T-helper 2 cell treated with Interferon-gamma antibody and Interleukin-4, amounts not matched to agents 100 ng/mL and 5 ng/mL, for 36 hours (primary cell): ENCODE measurements around the gene CALM3. TPM values are rescaled to one million over a fixed set of nuclear protein-coding genes. Genes with fewer than 3 reads are reported as not detected.
"Not testable (repeated sequence)": the region's sequence is repeated elsewhere in the genome, so short reads cannot be mapped to it uniquely, and the experiment has no call there.

ENCODE experiments used
- intact Hi-C: fragments of 100-400 bp; cut with micrococcal nuclease; formaldehyde crosslinking; loops from one replicate; pipeline ENCODE4 v1.15.1; 2023
- total RNA-seq: library from RNA; stranded (reverse); gene quantifications from 2 replicates; pipeline ENCODE4 v1.2.3, GENCODE V29; 2022

Gene CALM3
- total RNA-seq, 1 donor from 2014 or later, result 523 TPM

DNA sequence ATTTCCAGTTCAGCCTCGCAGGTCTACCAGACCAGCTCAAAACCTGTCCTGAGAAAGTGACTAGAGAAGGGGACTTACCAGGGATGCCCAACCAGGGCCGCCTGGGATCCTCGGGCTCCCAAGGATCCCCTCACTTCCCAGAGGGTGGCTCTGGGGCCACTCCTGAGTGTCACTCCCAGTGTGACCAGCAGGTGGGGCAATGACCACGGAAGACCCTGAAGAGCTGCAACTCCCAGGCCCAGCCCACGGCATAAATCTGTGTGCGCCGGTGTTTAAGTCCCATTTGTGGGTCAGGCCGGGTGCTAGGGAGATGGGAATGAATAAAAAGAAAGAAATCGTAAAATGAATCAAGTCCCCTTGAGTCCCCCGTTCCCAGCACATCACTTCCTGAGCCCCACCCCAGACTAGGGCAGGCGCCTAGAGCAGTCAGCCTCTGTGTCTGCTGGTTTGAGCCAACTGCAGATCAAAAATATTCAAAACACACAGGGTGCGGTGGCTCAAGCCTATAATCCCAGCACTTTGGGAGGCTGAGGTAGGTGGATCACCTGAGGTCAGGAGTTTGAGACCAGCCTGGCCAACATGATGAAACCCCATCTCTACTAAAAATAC is 13.1 kb downstream of the CALM3 start:
- intact Hi-C loops, result loop anchor here (1.0 to 5.0 kb wide), 2 partner anchors 48 to 103 kb away; partner anchors contain the start of gene PRKD2

DNA sequence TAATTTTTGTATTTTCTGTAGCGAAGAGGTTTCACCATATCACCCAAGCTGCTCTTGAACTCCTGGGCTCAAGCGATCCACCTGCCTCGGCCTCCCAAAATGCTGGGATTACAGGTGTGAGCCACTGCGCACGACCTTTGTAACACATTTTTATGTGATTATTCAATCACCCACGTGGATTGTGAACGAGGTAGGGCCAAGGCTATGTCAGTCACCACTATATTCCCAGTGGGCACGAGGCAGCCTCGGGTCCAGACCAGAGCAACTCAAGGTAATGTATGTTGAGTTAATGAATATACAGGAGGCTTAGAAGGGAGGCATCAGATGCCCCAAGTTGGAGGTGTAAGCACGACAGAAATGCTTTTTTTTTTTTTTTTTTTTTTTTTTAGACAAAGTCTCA is 14.8 kb downstream of the CALM3 start:
- intact Hi-C loops, result loop anchor here (2.0 kb wide), 1 partner anchor 19 kb away; no protein-coding TSS in a partner anchor

- intact Hi-C loops, result loop anchor here (2.0 kb wide), 1 partner anchor 18 kb away; no protein-coding TSS in a partner anchor
These were observed 15.6 kb downstream of the CALM3 start for GRCh38 chr19:46616631-46617322.

DNA sequence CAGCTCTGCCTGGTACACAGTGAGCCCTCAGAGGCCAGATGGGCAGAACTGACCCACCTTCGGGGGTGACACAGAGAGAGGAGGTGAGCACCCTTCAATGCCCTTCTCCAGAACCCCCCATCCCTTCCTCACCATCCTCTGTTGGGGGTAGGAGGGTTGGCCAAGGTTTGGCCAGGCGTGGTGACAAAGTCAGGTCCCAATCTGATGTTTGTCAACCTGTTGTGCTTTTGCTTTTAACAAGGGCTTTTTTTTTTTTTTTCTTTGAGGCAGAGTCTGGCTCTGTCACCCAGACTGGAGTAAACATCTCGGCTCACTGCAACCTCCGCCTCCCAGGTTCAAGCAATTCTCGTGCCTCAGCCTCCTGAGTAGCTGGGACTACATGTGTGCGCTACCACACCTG is 16.5 kb downstream of the CALM3 start:
- intact Hi-C loops, result loop anchor here (2.0 kb wide), 1 partner anchor 17 kb away; no protein-coding TSS in a partner anchor

DNA sequence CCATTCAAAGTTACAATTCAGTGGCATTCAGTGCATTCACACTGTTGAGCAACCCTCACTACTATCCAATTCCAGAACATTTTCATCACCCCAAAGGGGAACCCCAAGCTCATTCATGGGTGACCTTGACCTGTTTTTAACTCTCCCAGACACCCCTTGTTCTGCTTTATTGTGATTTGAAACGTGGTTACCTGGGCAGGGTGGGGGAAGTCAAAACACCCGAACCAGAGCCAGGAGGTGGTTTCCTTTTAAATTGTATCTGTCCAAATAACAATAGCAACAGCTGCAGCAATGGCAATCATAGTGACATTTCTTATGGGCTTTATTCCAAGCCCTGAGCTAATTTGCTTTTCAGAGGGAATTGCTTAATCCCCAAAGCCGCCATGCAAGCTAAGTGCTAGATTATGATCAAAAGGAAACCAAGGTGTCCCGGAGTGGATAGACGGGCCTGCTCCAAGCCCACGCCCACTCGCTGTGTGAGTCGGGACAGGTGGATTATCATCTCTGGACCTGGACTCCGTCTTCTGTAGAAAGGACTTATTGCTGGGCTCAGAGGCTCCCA is 17.6 kb downstream of the CALM3 start:
- intact Hi-C loops, result no loop called here

GRCh38 chr19:46620267-46620666 is 19.1 kb downstream of the CALM3 start:
- intact Hi-C loops, result no loop called here

DNA sequence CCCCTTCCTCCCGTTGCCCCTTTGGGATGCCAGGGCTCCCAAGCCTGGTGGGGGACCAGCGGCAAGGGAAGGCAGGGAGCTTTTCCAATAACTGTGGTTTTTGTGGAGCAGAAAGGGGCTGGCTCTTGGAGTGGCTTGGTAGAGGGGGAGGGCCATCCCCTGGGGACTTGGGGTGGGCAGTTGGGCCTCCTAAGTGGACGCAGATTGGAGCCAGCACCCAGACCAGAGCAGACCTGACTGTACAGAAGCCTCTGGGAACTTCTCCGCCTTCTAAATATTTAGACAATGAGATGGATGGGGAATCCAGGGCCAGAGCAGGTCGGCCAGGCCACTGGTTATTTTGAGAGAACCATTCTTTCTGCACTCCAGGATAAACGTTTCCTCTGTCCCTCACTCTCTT is 19.6 kb downstream of the CALM3 start:
- intact Hi-C loops, result no loop called here

- intact Hi-C loops, result no loop called here
These were observed 20.3 kb downstream of the CALM3 start for GRCh38 chr19:46621191-46622117.

- intact Hi-C loops, result no loop called here
These were observed 21.0 kb downstream of the CALM3 start for GRCh38 chr19:46622118-46622446.

DNA sequence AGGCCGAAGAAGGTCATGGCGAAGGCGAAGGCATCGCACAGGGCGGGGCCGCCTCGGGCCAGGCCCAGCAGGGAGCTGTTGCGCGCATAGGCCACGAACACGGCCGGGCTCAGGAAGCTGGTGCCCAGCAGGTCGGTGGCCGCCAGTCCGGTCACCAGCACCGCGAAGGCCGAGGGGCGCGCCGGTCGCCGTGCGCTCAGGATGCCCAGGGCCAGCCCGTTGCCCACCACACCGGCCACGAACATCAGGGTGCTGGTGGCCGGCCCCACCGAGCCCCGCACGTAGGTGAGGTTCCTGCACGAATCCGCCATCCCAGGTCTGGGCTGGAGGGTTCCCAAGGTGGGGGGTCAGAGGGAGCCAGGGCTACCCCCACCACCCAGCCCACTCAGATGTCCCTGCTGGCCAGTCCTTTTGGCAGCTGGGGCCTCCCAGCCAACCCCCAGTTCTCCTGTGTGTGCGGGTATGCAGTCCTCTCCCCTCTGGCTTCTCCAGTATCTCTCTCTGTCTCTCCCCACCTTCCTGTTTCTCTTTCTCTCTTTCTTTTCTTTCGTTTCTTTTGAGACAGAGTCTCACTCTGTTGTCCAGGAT is 22.9 kb downstream of the CALM3 start:
- intact Hi-C loops, result no loop called here

DNA sequence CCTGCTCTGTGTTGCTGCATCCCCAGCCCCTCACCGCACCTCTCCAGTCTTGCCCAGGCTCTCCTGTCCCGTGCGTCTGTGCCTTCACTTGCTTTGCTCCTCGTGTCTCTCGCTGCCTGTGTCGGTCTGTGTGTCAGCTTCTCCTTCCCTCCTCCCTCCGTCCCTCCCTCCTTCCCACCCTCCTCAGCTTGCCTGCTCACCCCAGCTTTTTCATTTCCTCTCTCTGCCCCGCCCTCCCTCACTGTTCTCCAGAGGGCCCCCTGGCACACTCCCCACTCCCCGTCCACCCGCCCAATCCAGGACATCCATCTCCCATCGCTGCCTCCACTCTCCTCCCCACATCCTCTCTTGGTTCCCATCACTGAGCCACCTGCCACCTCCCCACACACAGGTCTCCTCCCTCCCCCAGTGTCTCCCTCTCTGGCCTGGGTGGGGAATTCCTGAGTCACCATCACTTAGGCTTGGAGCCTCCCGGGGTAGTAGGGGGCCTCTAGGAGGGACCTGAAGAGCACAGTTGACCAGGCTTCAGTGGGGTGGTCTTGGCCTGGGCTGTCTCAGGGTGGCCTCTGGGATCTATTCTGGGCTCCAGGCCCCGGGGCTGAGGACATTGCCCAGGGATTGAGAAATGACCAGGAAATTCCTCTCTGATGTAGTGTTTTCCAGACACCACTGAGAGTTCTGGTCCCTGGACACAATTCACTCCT is 24.0 kb downstream of the CALM3 start, which contains the start of gene PTGIR:
PTGIR (minus strand) TSS at position 132 of the 704 bp plus-strand sequence. CDS start 864 bp downstream, outside the sequence.
- intact Hi-C loops, result no loop called here

DNA sequence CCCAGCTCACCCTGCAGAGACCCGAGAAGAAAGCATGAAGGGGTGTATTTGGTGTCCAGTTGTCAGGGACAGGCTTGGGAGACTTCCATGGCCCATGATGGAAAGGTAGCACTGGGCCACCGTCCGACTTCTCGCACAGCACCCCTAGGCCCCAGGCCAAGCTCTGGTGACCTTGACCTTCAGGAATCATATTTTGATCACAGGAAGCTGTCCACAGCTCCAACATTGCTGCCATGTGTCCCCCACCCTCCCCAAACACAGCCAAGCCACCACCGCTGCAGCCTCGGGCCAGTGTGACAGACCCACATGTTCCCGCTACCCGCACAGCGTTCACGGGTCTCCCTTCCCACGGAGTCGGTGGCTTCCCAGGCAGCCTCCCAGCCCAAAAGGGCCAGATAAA is 24.6 kb downstream of the CALM3 start:
- intact Hi-C loops, result no loop called here

DNA sequence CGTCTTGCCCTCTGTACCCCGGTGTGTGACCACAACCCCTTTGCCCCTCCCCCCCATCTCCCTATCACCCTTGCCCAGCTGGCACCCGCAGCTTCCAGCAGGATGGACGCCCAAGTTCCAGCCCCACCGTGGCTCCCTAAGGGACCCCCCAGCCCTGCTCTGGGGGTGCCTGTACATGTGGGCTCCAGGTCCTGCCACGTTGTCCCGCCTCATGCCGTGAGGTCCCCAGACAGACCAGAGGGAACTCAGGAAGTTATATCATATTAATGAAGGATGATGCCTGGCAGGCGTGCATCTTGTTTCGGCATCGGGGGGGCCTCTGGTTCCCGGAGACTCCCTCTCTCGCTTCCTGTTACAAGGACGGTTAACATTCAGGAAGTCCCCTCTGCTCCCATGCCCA is 25.3 kb downstream of the CALM3 start:
- intact Hi-C loops, result no loop called here

DNA sequence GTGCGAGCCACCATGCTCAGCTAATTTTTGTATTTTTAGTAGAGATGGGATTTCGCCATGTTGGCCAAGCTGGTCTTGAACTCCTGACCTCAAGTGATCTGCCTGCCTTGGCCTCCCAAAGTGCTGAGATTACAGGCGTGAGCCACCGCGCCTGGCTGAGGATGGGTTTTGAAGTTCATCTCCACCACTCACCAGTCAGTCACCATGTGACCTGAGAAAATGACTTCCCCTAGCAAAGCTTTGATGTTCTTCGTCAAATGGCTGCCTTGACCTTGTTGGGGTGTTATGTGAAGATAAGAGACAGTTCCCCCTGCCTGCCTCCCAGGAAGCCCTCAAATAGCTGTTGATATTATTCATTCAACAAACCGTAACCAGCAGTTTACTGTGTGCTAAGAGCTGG is 27.8 kb downstream of the CALM3 start:
- intact Hi-C loops, result not testable (repeated sequence)

DNA sequence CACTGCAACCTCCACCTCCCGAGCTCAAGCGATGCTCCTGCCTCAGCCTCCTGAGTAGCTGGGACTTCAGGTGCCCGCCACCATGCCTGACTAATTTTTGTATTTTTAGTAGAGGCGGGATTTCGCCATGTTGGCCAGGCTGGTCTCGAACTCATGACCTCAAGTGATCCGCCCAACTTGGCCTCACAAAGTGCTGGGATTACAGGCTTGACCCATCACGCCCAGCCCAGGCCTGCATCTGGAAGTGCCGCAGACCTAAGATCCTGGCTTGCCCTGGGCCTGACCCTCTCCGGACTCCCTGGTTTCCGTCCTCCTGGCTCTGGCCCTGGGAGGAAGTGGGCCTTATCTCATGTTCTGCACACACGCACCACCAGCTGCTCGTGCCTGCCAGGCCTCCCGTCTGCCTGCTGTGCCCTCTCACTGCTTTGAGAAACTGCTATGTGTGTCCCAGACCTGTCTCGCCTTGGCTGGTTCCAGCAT is 28.5 kb downstream of the CALM3 start:
- intact Hi-C loops, result no loop called here

DNA sequence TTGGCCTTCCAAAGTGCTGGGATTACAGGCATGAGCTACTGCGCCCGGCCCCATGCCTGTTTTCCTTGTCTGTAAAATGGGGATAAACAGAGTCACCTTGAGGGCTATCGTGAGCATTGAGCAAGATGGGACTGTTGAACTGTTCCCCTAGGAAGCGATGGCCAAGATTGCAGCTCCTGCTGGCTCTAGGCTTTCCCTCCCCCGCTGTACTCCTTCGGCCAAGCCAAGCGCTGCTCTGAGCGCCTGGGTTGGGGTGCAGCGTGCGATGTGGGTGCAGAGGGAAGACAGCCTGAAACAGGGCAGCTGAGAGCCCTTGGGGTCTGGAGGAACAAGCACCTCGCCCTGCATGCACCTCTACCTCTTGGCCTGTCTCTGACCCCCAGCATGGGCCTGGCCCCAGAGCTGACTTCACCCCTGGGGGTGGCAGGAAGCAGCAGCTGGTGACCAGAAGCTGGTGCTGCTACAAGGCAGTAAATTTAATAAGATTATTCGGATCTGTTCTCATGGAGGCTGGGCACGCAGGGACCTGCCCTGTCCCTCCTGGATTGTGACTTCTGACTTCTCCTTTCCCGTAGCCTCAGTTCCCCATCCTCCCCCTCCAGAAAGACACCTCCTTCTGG is 29.6 kb downstream of the CALM3 start:
- intact Hi-C loops, result no loop called here

DNA sequence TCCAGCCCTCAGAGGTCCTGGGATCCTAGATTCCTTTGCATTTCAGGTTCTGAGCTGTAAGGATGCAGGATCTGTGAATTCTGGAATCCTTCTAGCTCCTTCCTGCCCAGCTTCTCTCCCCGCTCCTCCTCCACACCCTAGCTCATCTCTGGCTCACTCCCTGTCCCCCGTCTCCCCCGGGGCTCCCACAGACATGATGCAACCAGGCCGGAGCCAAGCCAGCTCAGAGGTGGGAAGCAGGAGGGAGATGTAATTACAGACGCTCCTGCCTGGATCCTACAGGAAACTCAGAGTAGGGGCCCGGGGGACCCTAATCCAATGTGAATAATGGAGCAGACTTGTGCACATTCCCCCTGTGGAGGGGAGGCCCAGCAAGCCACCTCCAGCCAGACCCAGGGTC is 30.4 kb downstream of the CALM3 start:
- intact Hi-C loops, result no loop called here

- intact Hi-C loops, result no loop called here
These were observed 32.0 kb downstream of the CALM3 start for GRCh38 chr19:46633130-46633529.

- intact Hi-C loops, result loop anchor here (1.0 to 2.0 kb wide), 3 partner anchors 17 to 34 kb away; partner anchors contain the start of gene DACT3
These were observed 33.0 kb downstream of the CALM3 start for GRCh38 chr19:46634045-46634655.
